ENCODE measurements around the gene IL18RAP.

Gene IL18RAP

GRCh38 chr2:102422910-102423309 is at the start of gene IL18RAP:
TSS of gene IL18RAP (plus strand) at chr2:102423160. CDS start at chr2:102423278, 118 bp downstream.
- no peak within 1 kb of the TSS for H3K9ac ChIP-seq (ENCODE audit: low read depth, low read length)

GRCh38 chr2:102376052-102376591 is 46.8 kb upstream of the IL18RAP start:
- Histone ChIP-seq H3K9me3 (ENCODE audit: control insufficient read depth, insufficient read depth, low read length) (no peaks in the 10 kb centered on the region), H3K36me3 (ENCODE audit: insufficient read depth, low read length) (no peaks in the 10 kb centered on the region), H3K4me1 (ENCODE audit: insufficient read depth, low read length) (no peaks in the 10 kb centered on the region)

More at GRCh38 chr2:102422910-102423309, at the start of gene IL18RAP:
- Histone ChIP-seq H3K36me3 (ENCODE audit: insufficient read depth, low read length) (no peaks in the 10 kb centered on the region), H3K9me3 (ENCODE audit: control insufficient read depth, insufficient read depth, low read length) (no peaks in the 10 kb centered on the region), H3K4me1 (ENCODE audit: insufficient read depth, low read length) (no peaks in the 10 kb centered on the region)

GRCh38 chr2:102383722-102384121 is 39.2 kb upstream of the IL18RAP start:
- no peaks in the 10 kb centered on the region for H3K36me3 ChIP-seq (ENCODE audit: insufficient read depth, low read length)
- no peaks in the 10 kb centered on the region; the same call in none of the 2 replicates for H3K9me3 ChIP-seq (ENCODE audit: control insufficient read depth, insufficient read depth, low read length)
- H3K9ac ChIP-seq (ENCODE audit: low read depth, low read length): no peak overlapping the region
- no peaks in the 10 kb centered on the region for H3K4me1 ChIP-seq (ENCODE audit: insufficient read depth, low read length)

More at GRCh38 chr2:102376052-102376591, 46.8 kb upstream of the IL18RAP start:
- H3K9ac ChIP-seq (ENCODE audit: low read depth, low read length): no peak overlapping the region

- H3K9ac ChIP-seq (ENCODE audit: low read depth, low read length): no peak overlapping the region
- H3K36me3 ChIP-seq (ENCODE audit: insufficient read depth, low read length): no peaks in the 10 kb centered on the region
- no peaks in the 10 kb centered on the region; the same call in none of the 2 replicates for H3K9me3 ChIP-seq (ENCODE audit: control insufficient read depth, insufficient read depth, low read length)
- no peaks in the 10 kb centered on the region for H3K4me1 ChIP-seq (ENCODE audit: insufficient read depth, low read length)
Observed at GRCh38 chr2:102385522-102385921, 37.4 kb upstream of the IL18RAP start.

GRCh38 chr2:102386004-102386403 is 37.0 kb upstream of the IL18RAP start:
- no peak overlapping the region for H3K9ac ChIP-seq (ENCODE audit: low read depth, low read length)
- no peaks in the 10 kb centered on the region for H3K36me3 ChIP-seq (ENCODE audit: insufficient read depth, low read length)
- no peaks in the 10 kb centered on the region for H3K4me1 ChIP-seq (ENCODE audit: insufficient read depth, low read length)
- no peaks in the 10 kb centered on the region; the same call in none of the 2 replicates for H3K9me3 ChIP-seq (ENCODE audit: control insufficient read depth, insufficient read depth, low read length)

- no peak overlapping the region for H3K9ac ChIP-seq (ENCODE audit: low read depth, low read length)
- H3K4me1 ChIP-seq (ENCODE audit: insufficient read depth, low read length): no peaks in the 10 kb centered on the region
- H3K9me3 ChIP-seq (ENCODE audit: control insufficient read depth, insufficient read depth, low read length): no peaks in the 10 kb centered on the region; the same call in none of the 2 replicates
- no peaks in the 10 kb centered on the region for H3K36me3 ChIP-seq (ENCODE audit: insufficient read depth, low read length)
Observed at GRCh38 chr2:102386867-102387541, 36.0 kb upstream of the IL18RAP start.

GRCh38 chr2:102387763-102388546 is 35.0 kb upstream of the IL18RAP start:
- Histone ChIP-seq H3K36me3 (ENCODE audit: insufficient read depth, low read length) (no peaks in the 10 kb centered on the region), H3K9me3 (ENCODE audit: control insufficient read depth, insufficient read depth, low read length) (no peaks in the 10 kb centered on the region; the same call in 1 of the 2 replicates), H3K4me1 (ENCODE audit: insufficient read depth, low read length) (no peaks in the 10 kb centered on the region), H3K9ac (ENCODE audit: low read depth, low read length) (no peak overlapping the region)

- H3K4me1 ChIP-seq (ENCODE audit: insufficient read depth, low read length): no peaks in the 10 kb centered on the region
- H3K36me3 ChIP-seq (ENCODE audit: insufficient read depth, low read length): no peaks in the 10 kb centered on the region
- no peak overlapping the region for H3K9ac ChIP-seq (ENCODE audit: low read depth, low read length)
- no peaks in the 10 kb centered on the region for H3K9me3 ChIP-seq (ENCODE audit: control insufficient read depth, insufficient read depth, low read length)
Observed at GRCh38 chr2:102391565-102391964, 31.4 kb upstream of the IL18RAP start.

GRCh38 chr2:102392096-102392495 is 30.9 kb upstream of the IL18RAP start:
- Histone ChIP-seq H3K4me1 (ENCODE audit: insufficient read depth, low read length) (no peaks in the 10 kb centered on the region), H3K9me3 (ENCODE audit: control insufficient read depth, insufficient read depth, low read length) (no peaks in the 10 kb centered on the region), H3K36me3 (ENCODE audit: insufficient read depth, low read length) (no peaks in the 10 kb centered on the region), H3K9ac (ENCODE audit: low read depth, low read length) (no peak overlapping the region)

GRCh38 chr2:102392942-102393341 is 30.0 kb upstream of the IL18RAP start:
- Histone ChIP-seq H3K36me3 (ENCODE audit: insufficient read depth, low read length) (no peaks in the 10 kb centered on the region), H3K9me3 (ENCODE audit: control insufficient read depth, insufficient read depth, low read length) (no peaks in the 10 kb centered on the region), H3K4me1 (ENCODE audit: insufficient read depth, low read length) (no peaks in the 10 kb centered on the region), H3K9ac (ENCODE audit: low read depth, low read length) (no peak overlapping the region)

- Histone ChIP-seq H3K4me1 (ENCODE audit: insufficient read depth, low read length) (no peaks in the 10 kb centered on the region), H3K36me3 (ENCODE audit: insufficient read depth, low read length) (no peaks in the 10 kb centered on the region), H3K9ac (ENCODE audit: low read depth, low read length) (no peak overlapping the region), H3K9me3 (ENCODE audit: control insufficient read depth, insufficient read depth, low read length) (no peaks in the 10 kb centered on the region)
Observed at GRCh38 chr2:102396012-102396411, 26.9 kb upstream of the IL18RAP start.

- H3K9ac ChIP-seq (ENCODE audit: low read depth, low read length): no peak overlapping the region
- no peaks in the 10 kb centered on the region for H3K36me3 ChIP-seq (ENCODE audit: insufficient read depth, low read length)
- H3K9me3 ChIP-seq (ENCODE audit: control insufficient read depth, insufficient read depth, low read length): no peaks in the 10 kb centered on the region
- no peaks in the 10 kb centered on the region for H3K4me1 ChIP-seq (ENCODE audit: insufficient read depth, low read length)
Observed at GRCh38 chr2:102397209-102397608, 25.8 kb upstream of the IL18RAP start.

GRCh38 chr2:102399499-102400141 is 23.3 kb upstream of the IL18RAP start:
- Histone ChIP-seq H3K4me1 (ENCODE audit: insufficient read depth, low read length) (no peaks in the 10 kb centered on the region), H3K9ac (ENCODE audit: low read depth, low read length) (no peak overlapping the region), H3K9me3 (ENCODE audit: control insufficient read depth, insufficient read depth, low read length) (no peaks in the 10 kb centered on the region), H3K36me3 (ENCODE audit: insufficient read depth, low read length) (no peaks in the 10 kb centered on the region)

GRCh38 chr2:102401456-102401855 is 21.5 kb upstream of the IL18RAP start:
- Histone ChIP-seq H3K9ac (ENCODE audit: low read depth, low read length) (no peak overlapping the region), H3K9me3 (ENCODE audit: control insufficient read depth, insufficient read depth, low read length) (no peaks in the 10 kb centered on the region), H3K4me1 (ENCODE audit: insufficient read depth, low read length) (no peaks in the 10 kb centered on the region), H3K36me3 (ENCODE audit: insufficient read depth, low read length) (no peaks in the 10 kb centered on the region)

Measured in ES-I3 (cell line).